Head of caudate nucleus (tissue), 42 donors: ENCODE data around the gene NUDCD2.
"Not testable (repeated sequence)": the region's sequence is repeated elsewhere in the genome, so short reads cannot be mapped to it uniquely, and the experiment has no call there.

Experiments used
- DNase-seq, 42 donors: peaks; one replicate each; pipeline versions ENCODE4 v3.0.0 to v3.0.0-alpha.2; 2020 to 2021; ENCODE audit warnings: mixed read lengths in 7 of 42
- intact Hi-C: fragments of 100-400 bp; cut with DNase I; formaldehyde crosslinking; loops from one replicate; pipeline ENCODE4 v1.15.0; 2022

Gene NUDCD2

GRCh38 chr5:163396818-163397340, 63.0 kb downstream of the NUDCD2 start:
- intact Hi-C loops, DNase-seq: not testable (repeated sequence)
